Left ventricle myocardium inferior (tissue), 1 donor: ENCODE measurements around the gene NPIPB8. TPM values are rescaled to one million over a fixed set of nuclear protein-coding genes. Genes with fewer than 3 reads are reported as not detected.
"Not testable (repeated sequence)": the region's sequence is repeated elsewhere in the genome, so short reads cannot be mapped to it uniquely, and the experiment has no call there.

Experiments
- DNase-seq: peaks from one replicate; pipeline ENCODE4 v3.0.0-alpha.2; 2020
- H3K27ac ChIP-seq: fragments of 200-600 bp; replicated peaks from 2 replicates; pipeline ENCODE4 v1.8.0; 2021
- H3K27me3 ChIP-seq: fragments of 200-600 bp; 2 replicates; pipeline ENCODE4 v1.8.0; 2021; ENCODE audit warnings: low read depth
- H3K36me3 ChIP-seq: fragments of 200-600 bp; 2 replicates; pipeline ENCODE4 v1.8.0; 2021
- H3K4me1 ChIP-seq: fragments of 200-600 bp; 2 replicates; pipeline ENCODE4 v1.8.0; 2021
- H3K4me3 ChIP-seq: fragments of 200-600 bp; 2 replicates; pipeline ENCODE4 v1.8.0; 2021; ENCODE audit warnings: mild to moderate bottlenecking, moderate library complexity
- H3K9me3 ChIP-seq: fragments of 200-600 bp; replicated peaks from 2 replicates; pipeline ENCODE4 v1.8.0; 2021
- CTCF ChIP-seq: fragments of 200-600 bp; IDR thresholded peaks from 2 replicates; pipeline ENCODE4 v1.8.0; 2021; ENCODE audit warnings: antibody characterized with exemption, mild to moderate bottlenecking, borderline replicate concordance
- intact Hi-C: fragments of 100-400 bp; cut with micrococcal nuclease; formaldehyde crosslinking; loops from one replicate; pipeline ENCODE4 v1.11.0; 2022
- total RNA-seq: library from RNA; stranded (reverse); fragmentation: NEBNext Ultra II Directional; extraction: Animal tissue kit (Norgen Biotek cat#: 25700); gene quantifications from one replicate; pipeline ENCODE4 v1.2.1, GENCODE V29; 2021
- donor health status: DM: no; HTN: yes; CAD: no; lungs with severe emphysema.

Gene NPIPB8
- total RNA-seq, 1 donor from 2014 or later: not detected

- intact Hi-C loops, H3K27me3 ChIP-seq, H3K9me3 ChIP-seq, DNase-seq, H3K4me1 ChIP-seq, H3K4me3 ChIP-seq, H3K27ac ChIP-seq, H3K36me3 ChIP-seq: not testable (repeated sequence)
Observed at GRCh38 chr16:28602062-28602461, 35.8 kb upstream of the NPIPB8 start.

- Histone ChIP-seq H3K4me1 (peaks cover 2% of the 10 kb centered on the region), H3K27ac (no peak overlapping the region), H3K4me3 (no peak overlapping the region), H3K27me3 (peaks cover 3% of the 10 kb centered on the region), H3K9me3 (no peaks in the 10 kb centered on the region), H3K36me3 (no peaks in the 10 kb centered on the region)
- no peak for TF ChIP-seq CTCF
- intact Hi-C loops: no loop called here
- no peak for DNase-seq
Observed at GRCh38 chr16:28602529-28602928, 35.3 kb upstream of the NPIPB8 start.

- DNase-seq: no peak
- Histone ChIP-seq H3K36me3 (no peaks in the 10 kb centered on the region), H3K27ac (no peak overlapping the region), H3K4me3 (no peak overlapping the region), H3K9me3 (no peaks in the 10 kb centered on the region), H3K27me3 (peaks cover 3% of the 10 kb centered on the region), H3K4me1 (no peaks in the 10 kb centered on the region)
- TF ChIP-seq CTCF: no peak
- intact Hi-C loops: no loop called here
Observed at GRCh38 chr16:28603381-28604185, 34.3 kb upstream of the NPIPB8 start.

GRCh38 chr16:28604186-28604565 is 33.7 kb upstream of the NPIPB8 start:
- Histone ChIP-seq H3K4me1 (peaks cover 4% of the 10 kb centered on the region), H3K36me3 (no peaks in the 10 kb centered on the region), H3K27ac (no peak overlapping the region), H3K27me3 (peaks cover 3% of the 10 kb centered on the region), H3K9me3 (no peaks in the 10 kb centered on the region), H3K4me3 (no peak overlapping the region)
- DNase-seq: no peak
- TF ChIP-seq CTCF: no peak
- intact Hi-C loops: no loop called here

- no peak for TF ChIP-seq CTCF
- DNase-seq: no peak
- intact Hi-C loops: no loop called here
Observed at GRCh38 chr16:28606291-28607115, 31.4 kb upstream of the NPIPB8 start.

More at GRCh38 chr16:28606291-28607115, 31.4 kb upstream of the NPIPB8 start:
- Histone ChIP-seq H3K4me1 (peaks cover 20% of the 10 kb centered on the region), H3K27ac (no peak overlapping the region), H3K9me3 (no peaks in the 10 kb centered on the region), H3K4me3 (no peak overlapping the region), H3K36me3 (no peaks in the 10 kb centered on the region), H3K27me3 (peaks cover 2% of the 10 kb centered on the region)
